KMS-11 (cell line): ENCODE measurements around the gene RALGAPA2.

Source experiments
- H2AFZ ChIP-seq: fragments of 200-600 bp; sonication (generic); 2 replicates; pipeline ENCODE4 v1.6.1; 2016; ENCODE audit warnings: antibody characterized with exemption, mixed run types, low read depth
- H3K27ac ChIP-seq: fragments of 200-600 bp; sonication (generic); 2 replicates; pipeline ENCODE4 v1.6.1; 2016; ENCODE audit warnings: mild to moderate bottlenecking, mixed run types
- H3K27me3 ChIP-seq: fragments of 200-600 bp; sonication (generic); 2 replicates; pipeline ENCODE4 v1.6.1; 2017; ENCODE audit warnings: mild to moderate bottlenecking, low read depth, mixed run types, moderate library complexity; ENCODE audit not compliant: insufficient read depth
- H3K36me3 ChIP-seq: fragments of 200-600 bp; sonication (generic); 2 replicates; pipeline ENCODE4 v1.6.1; 2017; ENCODE audit warnings: mild to moderate bottlenecking, mixed run types; ENCODE audit not compliant: insufficient read depth
- H3K4me1 ChIP-seq: fragments of 200-600 bp; sonication (generic); 2 replicates; pipeline ENCODE4 v1.6.1; 2016; ENCODE audit warnings: mild to moderate bottlenecking, low read depth, mixed run types; ENCODE audit not compliant: poor library complexity, severe bottlenecking
- H3K4me2 ChIP-seq: fragments of 200-600 bp; sonication (generic); 2 replicates; pipeline ENCODE4 v1.7.0; 2016; ENCODE audit warnings: mild to moderate bottlenecking, mixed run types
- H3K4me3 ChIP-seq: fragments of 200-600 bp; sonication (generic); IDR thresholded peaks from 2 replicates; pipeline ENCODE4 v1.6.1; 2017; ENCODE audit warnings: low read depth, low read length, mixed read lengths; ENCODE audit not compliant: insufficient read depth
- H3K79me2 ChIP-seq: fragments of 200-600 bp; sonication (generic); 2 replicates; pipeline ENCODE4 v1.6.1; 2016; ENCODE audit warnings: low read depth, mixed run types; ENCODE audit not compliant: insufficient read depth
- H3K9ac ChIP-seq: fragments of 200-600 bp; sonication (generic); 2 replicates; pipeline ENCODE4 v1.6.1; 2016; ENCODE audit warnings: mild to moderate bottlenecking, mixed run types
- H4K20me1 ChIP-seq: fragments of 200-600 bp; sonication (generic); 2 replicates; pipeline ENCODE4 v1.6.1; 2016; ENCODE audit warnings: mild to moderate bottlenecking, mixed run types; ENCODE audit not compliant: insufficient read depth
- CTCF ChIP-seq: fragments of 200-600 bp; sonication (generic); conservative IDR thresholded peaks from 2 replicates; pipeline ENCODE4 v1.6.1; 2017; ENCODE audit warnings: low read depth, mild to moderate bottlenecking, antibody characterized with exemption, low read length, moderate library complexity, mixed read lengths

RALGAPA2 gene

DNA sequence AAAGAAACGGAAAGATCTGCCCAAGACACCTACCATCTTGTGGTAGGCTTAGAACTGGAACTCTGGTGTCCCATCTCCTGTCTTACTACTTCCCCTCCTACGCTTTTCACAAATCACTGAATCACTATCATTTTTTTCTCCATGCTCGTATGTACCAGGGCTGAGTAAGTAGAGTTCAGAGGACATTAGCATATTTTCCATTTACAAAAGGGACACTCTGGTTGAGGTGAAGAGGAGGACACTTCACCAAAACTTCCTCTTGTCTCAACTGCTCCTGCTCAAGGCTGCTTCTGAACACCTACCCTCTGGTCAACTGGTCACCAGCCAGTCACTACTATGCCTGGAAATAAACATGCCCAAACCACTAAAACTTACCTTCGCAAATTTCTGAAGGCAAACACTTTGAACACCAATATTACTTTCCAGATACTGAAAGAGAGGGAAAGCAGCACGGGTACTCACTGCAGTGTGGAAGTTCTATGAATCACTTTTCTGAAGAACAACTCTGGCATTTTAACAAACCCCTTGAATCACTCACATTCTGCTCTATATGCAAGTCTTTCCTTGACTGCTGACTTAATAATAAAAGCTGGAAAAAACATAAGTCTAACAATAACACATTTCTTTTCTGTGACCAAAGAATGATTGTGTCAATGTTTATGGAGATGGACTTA lies 221.2 kb downstream of the RALGAPA2 start:
- Histone ChIP-seq H4K20me1 (no peaks in the 10 kb centered on the region), H3K4me1 (no peaks in the 10 kb centered on the region), H3K79me2 (no peaks in the 10 kb centered on the region), H3K9ac (no peak overlapping the region), H3K27ac (no peak overlapping the region), H3K27me3 (no peaks in the 10 kb centered on the region), H3K4me2 (no peak overlapping the region), H2AFZ (no peak overlapping the region), H3K4me3 (no peak overlapping the region), H3K36me3 (no peaks in the 10 kb centered on the region)
- no peak for TF ChIP-seq CTCF

GRCh38 chr20:20490673-20491072 lies 221.8 kb downstream of the RALGAPA2 start:
- H4K20me1 ChIP-seq = no peaks in the 10 kb centered on the region
- no peaks in the 10 kb centered on the region for H3K36me3 ChIP-seq
- H2AFZ ChIP-seq = no peak overlapping the region
- H3K27ac ChIP-seq = no peak overlapping the region
- no peak overlapping the region for H3K4me3 ChIP-seq
- no peak overlapping the region for H3K4me2 ChIP-seq
- no peak for TF ChIP-seq CTCF
- H3K9ac ChIP-seq = no peak overlapping the region
- H3K27me3 ChIP-seq = no peaks in the 10 kb centered on the region
- no peaks in the 10 kb centered on the region for H3K4me1 ChIP-seq
- H3K79me2 ChIP-seq = no peaks in the 10 kb centered on the region

- Histone ChIP-seq H3K4me2 (no peak overlapping the region), H3K27ac (no peak overlapping the region)
These were observed 222.6 kb downstream of the RALGAPA2 start for GRCh38 chr20:20489648-20490341.

GRCh38 chr20:20489054-20489453 lies 223.4 kb downstream of the RALGAPA2 start:
- no peaks in the 10 kb centered on the region for H3K36me3 ChIP-seq
- no peak overlapping the region for H3K4me3 ChIP-seq
- no peak for TF ChIP-seq CTCF
- H3K79me2 ChIP-seq = no peaks in the 10 kb centered on the region
- no peaks in the 10 kb centered on the region for H3K27me3 ChIP-seq
- no peaks in the 10 kb centered on the region for H3K4me1 ChIP-seq
- H3K4me2 ChIP-seq = no peak overlapping the region
- H2AFZ ChIP-seq = no peak overlapping the region
- H3K27ac ChIP-seq = no peak overlapping the region
- no peaks in the 10 kb centered on the region for H4K20me1 ChIP-seq
- no peak overlapping the region for H3K9ac ChIP-seq

More at GRCh38 chr20:20489648-20490341, 222.6 kb downstream of the RALGAPA2 start:
- H3K27me3 ChIP-seq = no peaks in the 10 kb centered on the region
- H3K79me2 ChIP-seq = no peaks in the 10 kb centered on the region
- H3K9ac ChIP-seq = no peak overlapping the region
- no peak overlapping the region for H3K4me3 ChIP-seq
- no peak for TF ChIP-seq CTCF
- H3K4me1 ChIP-seq = no peaks in the 10 kb centered on the region
- no peak overlapping the region for H2AFZ ChIP-seq
- H3K36me3 ChIP-seq = no peaks in the 10 kb centered on the region
- H4K20me1 ChIP-seq = no peaks in the 10 kb centered on the region
